Transverse colon (tissue), 4 donors: ENCODE data around the gene IRF4.

Experiments
- EP300 ChIP-seq: sonication (generic); formaldehyde crosslinking; IDR thresholded peaks from one replicate; pipeline ENCODE4 v1.6.1; 2017; ENCODE audit warnings: antibody characterized with exemption, low read depth
- POLR2A ChIP-seq: fragments of 450-650 bp; IDR thresholded peaks from one replicate; pipeline ENCODE4 v1.6.1; 2016; ENCODE audit warnings: antibody characterized with exemption, mild to moderate bottlenecking, moderate library complexity
- POLR2AphosphoS5 ChIP-seq, 3 donors: sonication (generic); formaldehyde crosslinking; IDR thresholded peaks; one replicate each; pipeline ENCODE4 v1.6.1; 2016; ENCODE audit warnings: antibody characterized with exemption in 3 of 3
- TF ChIP-seq, protein P1 (sequence below), 5 experiments: fragments of 200-600 bp in 3 of 5; fragments of 450-650 bp in 2 of 5; sonication (generic) in 3 of 5; IDR thresholded peaks; 1 replicate in 2 of 5; 2 replicates in 3 of 5; pipeline ENCODE4 v1.5.1; 2016 to 2017; ENCODE audit warnings: antibody characterized with exemption in 5 of 5, inconsistent platforms in 3 of 5, mild to moderate bottlenecking in 2 of 5, moderate library complexity in 1 of 5

DNA sequence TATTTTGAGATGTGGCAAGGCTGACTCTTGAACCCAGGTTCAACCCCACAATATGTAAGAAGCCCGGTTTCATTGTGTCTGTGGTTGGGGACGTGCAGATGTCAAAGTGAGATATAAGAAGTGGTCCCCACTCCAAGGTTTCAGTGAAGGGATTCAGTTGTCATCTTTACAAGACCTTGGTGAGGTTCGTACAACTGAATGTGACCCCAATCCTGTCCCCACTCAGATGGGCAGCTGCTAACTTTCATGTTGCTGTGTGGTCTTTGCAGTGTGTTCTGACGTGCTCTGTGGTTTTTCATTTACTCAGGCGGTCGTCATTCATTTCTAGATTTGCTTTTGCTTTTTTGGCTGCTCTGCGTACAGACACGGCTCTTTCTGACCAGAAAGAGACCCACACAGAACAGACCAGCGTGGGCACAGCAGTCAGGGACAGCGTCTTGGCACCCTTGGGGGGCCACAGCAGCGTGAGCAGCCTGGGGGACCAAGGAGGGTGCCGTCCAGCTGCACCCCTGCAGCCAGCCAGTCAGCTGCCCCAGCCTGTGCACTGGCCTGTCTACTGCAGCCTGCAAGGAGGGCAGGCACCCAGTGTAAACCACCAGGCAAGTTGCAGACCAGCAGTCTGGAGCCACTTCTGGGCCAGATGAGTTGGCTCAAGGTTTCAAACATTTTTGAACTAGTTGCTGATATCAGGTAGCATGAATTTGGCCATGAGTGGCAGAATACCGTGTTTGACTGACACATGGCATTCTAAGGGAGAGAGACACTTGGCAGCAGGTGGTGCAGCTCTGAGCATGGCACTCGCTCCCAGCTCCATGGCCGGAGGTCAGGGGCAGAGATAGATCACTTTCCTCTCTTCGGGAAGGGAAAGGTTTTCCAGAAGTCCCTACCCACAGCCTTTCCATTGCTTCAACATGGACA lies 49.4 kb upstream of the IRF4 start:
- TF ChIP-seq, protein P1, sequence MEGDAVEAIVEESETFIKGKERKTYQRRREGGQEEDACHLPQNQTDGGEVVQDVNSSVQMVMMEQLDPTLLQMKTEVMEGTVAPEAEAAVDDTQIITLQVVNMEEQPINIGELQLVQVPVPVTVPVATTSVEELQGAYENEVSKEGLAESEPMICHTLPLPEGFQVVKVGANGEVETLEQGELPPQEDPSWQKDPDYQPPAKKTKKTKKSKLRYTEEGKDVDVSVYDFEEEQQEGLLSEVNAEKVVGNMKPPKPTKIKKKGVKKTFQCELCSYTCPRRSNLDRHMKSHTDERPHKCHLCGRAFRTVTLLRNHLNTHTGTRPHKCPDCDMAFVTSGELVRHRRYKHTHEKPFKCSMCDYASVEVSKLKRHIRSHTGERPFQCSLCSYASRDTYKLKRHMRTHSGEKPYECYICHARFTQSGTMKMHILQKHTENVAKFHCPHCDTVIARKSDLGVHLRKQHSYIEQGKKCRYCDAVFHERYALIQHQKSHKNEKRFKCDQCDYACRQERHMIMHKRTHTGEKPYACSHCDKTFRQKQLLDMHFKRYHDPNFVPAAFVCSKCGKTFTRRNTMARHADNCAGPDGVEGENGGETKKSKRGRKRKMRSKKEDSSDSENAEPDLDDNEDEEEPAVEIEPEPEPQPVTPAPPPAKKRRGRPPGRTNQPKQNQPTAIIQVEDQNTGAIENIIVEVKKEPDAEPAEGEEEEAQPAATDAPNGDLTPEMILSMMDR (IDR thresholded peaks at IDR 0.05): no peak
- no peak for TF ChIP-seq EP300
- TF ChIP-seq POLR2A: no peak
- TF ChIP-seq POLR2AphosphoS5 (IDR thresholded peaks at IDR 0.05): no peak
